ENCODE results near the gene HIPK2. TPM values are rescaled to one million over a fixed set of nuclear protein-coding genes. Genes with fewer than 3 reads are reported as not detected.

The HIPK2 gene
- total and polyA plus RNA-seq, 12 donors: 19.7 to 203 (median 127) TPM

GRCh38 chr7:139675127-139676125, 102.4 kb downstream of the HIPK2 start:
- H3K4me3 ChIP-seq: no peak overlapping the region
- WGBS, 2 donors: 73 to 78% methylated on average over 12 of the region's 12 CpGs
- DNase-seq: no peak
- intact Hi-C loops (cut with DNase I): no loop called here
- H3K36me3 ChIP-seq: peaks cover 0 to 23% (median 0%) of the 10 kb centered on the region in 9 donors
- peak overlapping the region in 8 of 10 donors; percentile 22 to 77 (median 60) for H3K27ac ChIP-seq
- peak in 3 of 8 donors; percentile 9 to 41 (median 41) for ATAC-seq
- H3K4me1 ChIP-seq: peaks cover 9 to 50% (median 37%) of the 10 kb centered on the region in 9 donors
- H3K9me3 ChIP-seq: peaks cover 0 to 5% (median 0%) of the 10 kb centered on the region in 11 donors
- no peaks in the 10 kb centered on the region for H3K27me3 ChIP-seq
- no peak for TF ChIP-seq CTCF (IDR thresholded peaks at IDR 0.05)

- Histone ChIP-seq H3K4me3 (no peak overlapping the region), H3K27ac (peak overlapping the region in 8 of 10 donors; percentile 5 to 77 (median 54)), H3K36me3 (peaks cover 0 to 23% (median 0%) of the 10 kb centered on the region in 9 donors), H3K27me3 (no peaks in the 10 kb centered on the region), H3K9me3 (peaks cover 0 to 5% (median 0%) of the 10 kb centered on the region in 11 donors), H3K4me1 (peaks cover 3 to 43% (median 30%) of the 10 kb centered on the region in 9 donors)
- intact Hi-C loops (cut with DNase I): no loop called here
- WGBS, 2 donors: 58 to 62% methylated on average over 8 of the region's 8 CpGs
- no peak for TF ChIP-seq CTCF (IDR thresholded peaks at IDR 0.05)
- DNase-seq (no peak), ATAC-seq (peak; percentile 28 to 54 (median 47))
These were observed 103.1 kb downstream of the HIPK2 start for GRCh38 chr7:139674752-139675126.

- WGBS, 2 donors: 87 to 91% methylated on average over 10 of the region's 10 CpGs
- Histone ChIP-seq H3K9me3 (peaks cover 0 to 5% (median 0%) of the 10 kb centered on the region in 11 donors), H3K4me3 (no peak overlapping the region), H3K4me1 (peaks cover 3 to 39% (median 26%) of the 10 kb centered on the region in 9 donors), H3K27me3 (no peaks in the 10 kb centered on the region), H3K36me3 (peaks cover 0 to 23% (median 0%) of the 10 kb centered on the region in 9 donors), H3K27ac (peak overlapping the region in 8 of 10 donors; percentile 5 to 77 (median 54))
- ATAC-seq: no peak
- no peak for TF ChIP-seq CTCF (IDR thresholded peaks at IDR 0.05)
- DNase-seq: no peak
- intact Hi-C loops (cut with DNase I): no loop called here
These were observed 103.5 kb downstream of the HIPK2 start for GRCh38 chr7:139674341-139674740.

GRCh38 chr7:139673762-139674161, 104.0 kb downstream of the HIPK2 start:
- ATAC-seq (no peak), DNase-seq (no peak)
- no peaks in the 10 kb centered on the region for H3K27me3 ChIP-seq
- no peak overlapping the region for H3K4me3 ChIP-seq
- peaks cover 0 to 5% (median 0%) of the 10 kb centered on the region in 11 donors for H3K9me3 ChIP-seq
- H3K4me1 ChIP-seq: peaks cover 3 to 33% (median 22%) of the 10 kb centered on the region in 9 donors
- peak overlapping the region in 9 of 10 donors; percentile 37 to 77 (median 63) for H3K27ac ChIP-seq
- whole genome bisulfite sequencing, 2 donors: 93 to 94% methylated on average over 6 of the region's 6 CpGs
- peaks cover 0 to 23% (median 0%) of the 10 kb centered on the region in 9 donors for H3K36me3 ChIP-seq
- no peak for TF ChIP-seq CTCF (IDR thresholded peaks at IDR 0.05)
- intact Hi-C loops (cut with DNase I): no loop called here
